BLaER1 (cell line): Measurements from ENCODE around the gene CEP72.
A peak's percentile ranks its signal among the peaks of the same experiment; 100 is the strongest.

Source experiments
- H3K27ac ChIP-seq: shearing (Covaris generic); formaldehyde crosslinking; 2 replicates; pipeline ENCODE4 v1.8.1; 2022
- H3K27me3 ChIP-seq: shearing (Covaris generic); formaldehyde crosslinking; 2 replicates; pipeline ENCODE4 v1.8.1; 2022
- H3K36me3 ChIP-seq: shearing (Covaris generic); formaldehyde crosslinking; 2 replicates; pipeline ENCODE4 v1.8.1; 2022
- H3K4me1 ChIP-seq: shearing (Covaris generic); formaldehyde crosslinking; 2 replicates; pipeline ENCODE4 v1.8.1; 2022
- H3K4me2 ChIP-seq: shearing (Covaris generic); formaldehyde crosslinking; 2 replicates; pipeline ENCODE4 v1.8.1; 2022
- H3K4me3 ChIP-seq: shearing (Covaris generic); formaldehyde crosslinking; 2 replicates; pipeline ENCODE4 v1.8.1; 2022
- H3K9ac ChIP-seq: shearing (Covaris generic); formaldehyde crosslinking; 2 replicates; pipeline ENCODE4 v1.8.1; 2022
- H3K9me3 ChIP-seq: shearing (Covaris generic); formaldehyde crosslinking; 2 replicates; pipeline ENCODE4 v1.8.1; 2022
- H4K20me1 ChIP-seq: shearing (Covaris generic); formaldehyde crosslinking; 2 replicates; pipeline ENCODE4 v1.8.1; 2022
- Cebpa-rat ChIP-seq: shearing (Covaris generic); IDR thresholded peaks from 2 replicates; pipeline ENCODE4 v1.8.1; 2022

CEP72 gene

DNA sequence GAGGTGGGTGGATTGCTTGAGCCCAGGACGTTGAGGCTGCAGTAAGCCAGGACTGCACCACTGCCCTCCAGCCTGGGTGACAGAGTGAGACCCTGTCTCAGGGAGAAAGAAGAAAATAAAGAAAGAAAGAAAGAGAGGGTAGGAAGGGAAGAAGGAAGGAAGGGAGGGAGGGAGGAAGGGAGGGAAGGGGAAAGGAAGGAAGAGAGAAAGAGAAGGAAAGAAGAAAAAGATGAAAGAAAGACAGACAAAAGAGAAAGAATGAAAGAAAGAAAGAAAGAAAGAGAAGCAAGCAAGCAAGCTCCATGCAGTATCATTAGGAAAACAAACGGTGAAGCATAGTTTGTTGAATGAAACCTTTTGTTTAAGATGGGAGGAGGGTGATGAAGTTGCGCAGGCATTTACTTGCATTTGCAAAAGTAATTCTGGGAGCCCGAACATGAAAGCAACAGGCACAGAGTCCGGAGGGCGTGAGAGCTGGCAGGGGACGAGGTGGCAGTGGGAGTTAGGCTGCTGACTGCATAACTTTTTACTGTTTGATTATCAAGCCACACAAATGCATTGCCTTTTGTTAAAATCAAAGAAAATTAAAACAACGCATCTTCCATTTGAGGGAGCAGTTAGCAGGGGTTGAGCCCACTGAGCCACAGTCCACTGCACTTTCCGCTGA, 26.0 kb upstream of the CEP72 start:
- Histone ChIP-seq H3K4me2 (no peak overlapping the region), H3K27ac (no peak overlapping the region), H4K20me1 (no peaks in the 10 kb centered on the region), H3K9ac (no peak overlapping the region), H3K4me1 (peaks cover 5% of the 10 kb centered on the region; the same call in 1 of the 2 replicates), H3K9me3 (peaks cover 10% of the 10 kb centered on the region; the same call in 1 of the 2 replicates), H3K36me3 (no peaks in the 10 kb centered on the region), H3K4me3 (no peak overlapping the region), H3K27me3 (no peaks in the 10 kb centered on the region)
- TF ChIP-seq Cebpa-rat, result no peak

DNA sequence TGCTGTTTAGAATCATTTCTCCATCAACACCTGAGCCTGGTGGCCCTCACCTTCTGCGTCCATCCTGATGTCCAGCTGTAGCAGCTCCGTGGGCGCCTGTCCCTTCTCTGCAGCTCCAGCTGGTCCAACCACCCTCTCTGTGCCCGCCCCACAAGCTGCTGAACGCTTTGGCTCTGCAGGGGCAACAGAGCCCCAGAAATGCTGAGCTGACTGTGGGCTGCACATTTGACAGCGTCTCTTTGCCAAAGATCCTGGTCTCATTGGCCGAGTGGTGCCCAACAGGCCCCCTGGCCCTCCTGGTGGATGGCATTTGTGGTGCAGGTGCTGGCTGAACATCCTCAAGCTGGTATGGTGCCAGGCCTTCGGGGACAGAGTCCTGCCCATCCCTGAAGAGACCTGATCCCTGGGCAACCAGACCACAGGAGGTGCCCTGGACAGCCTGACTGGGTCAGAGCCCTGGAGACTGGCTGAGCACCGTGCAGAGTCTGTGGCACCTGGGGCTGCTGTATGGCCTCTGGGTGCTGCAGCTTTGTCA, 25.3 kb upstream of the CEP72 start:
- Histone ChIP-seq H3K4me3 (no peak overlapping the region), H3K36me3 (no peaks in the 10 kb centered on the region), H3K27me3 (no peaks in the 10 kb centered on the region), H4K20me1 (no peaks in the 10 kb centered on the region), H3K4me2 (no peak overlapping the region), H3K9ac (no peak overlapping the region), H3K4me1 (peaks cover 3% of the 10 kb centered on the region; the same call in 1 of the 2 replicates), H3K9me3 (peaks cover 10% of the 10 kb centered on the region; the same call in 1 of the 2 replicates), H3K27ac (no peak overlapping the region)
- no peak for TF ChIP-seq Cebpa-rat

DNA sequence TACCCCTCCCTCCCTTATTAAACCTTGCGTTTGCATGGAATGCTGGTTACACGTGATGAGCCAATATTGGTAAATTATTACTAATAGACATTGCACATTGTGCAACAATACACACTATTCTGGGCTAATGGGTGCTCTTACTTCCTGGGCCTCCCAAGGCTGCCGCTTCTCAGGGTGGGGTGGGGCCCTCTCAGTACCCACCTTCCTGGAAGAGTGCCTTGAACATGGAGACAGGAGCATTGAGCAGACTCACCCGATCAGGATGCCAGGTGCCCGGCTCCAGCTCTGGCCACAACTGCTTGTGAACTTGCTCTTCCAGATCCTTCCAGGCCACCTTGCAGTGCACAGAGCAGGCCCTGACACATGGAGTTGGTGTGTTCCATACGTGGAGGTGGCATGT, 24.7 kb upstream of the CEP72 start:
- no peak overlapping the region for H3K9ac ChIP-seq
- H4K20me1 ChIP-seq, result no peaks in the 10 kb centered on the region
- H3K4me1 ChIP-seq, result peaks cover 9% of the 10 kb centered on the region
- H3K27me3 ChIP-seq, result no peaks in the 10 kb centered on the region
- no peak for TF ChIP-seq Cebpa-rat
- H3K27ac ChIP-seq, result no peak overlapping the region
- no peaks in the 10 kb centered on the region for H3K36me3 ChIP-seq
- H3K9me3 ChIP-seq, result peaks cover 7% of the 10 kb centered on the region; the same call in 1 of the 2 replicates
- H3K4me3 ChIP-seq, result no peak overlapping the region
- H3K4me2 ChIP-seq, result no peak overlapping the region

DNA sequence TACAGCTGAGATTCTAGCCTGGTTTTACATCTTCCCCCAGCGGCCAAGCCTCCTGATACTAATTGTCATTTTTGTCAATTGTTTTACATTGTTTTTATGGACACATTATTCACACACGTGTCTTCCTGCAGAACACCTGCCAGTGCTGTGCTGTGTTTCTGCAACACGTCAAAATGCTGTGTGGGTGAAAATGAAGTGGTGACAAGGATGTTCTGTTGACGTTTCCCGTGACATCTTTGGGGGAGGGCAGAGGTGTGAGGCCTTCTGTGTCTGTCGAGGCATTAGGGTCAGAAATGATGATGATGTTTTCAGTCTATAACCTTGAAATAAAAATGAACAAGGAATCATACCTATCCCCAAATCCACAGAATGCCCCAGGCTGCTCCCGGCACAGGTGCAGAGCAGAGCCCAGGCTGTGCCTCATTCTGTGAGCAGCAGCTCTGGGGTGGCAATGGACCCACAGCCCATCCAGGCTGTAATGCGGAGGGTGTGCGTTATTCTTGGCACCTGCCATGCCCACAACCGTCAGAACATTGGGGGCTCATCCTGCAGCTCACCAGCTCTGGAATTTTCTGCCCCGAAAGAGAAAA, 23.6 kb upstream of the CEP72 start:
- no peak overlapping the region for H3K4me3 ChIP-seq
- TF ChIP-seq Cebpa-rat, result no peak
- no peaks in the 10 kb centered on the region for H4K20me1 ChIP-seq
- peaks cover 11% of the 10 kb centered on the region for H3K4me1 ChIP-seq
- H3K27me3 ChIP-seq, result no peaks in the 10 kb centered on the region
- H3K4me2 ChIP-seq, result no peak overlapping the region
- H3K9me3 ChIP-seq, result 0 out of 2 replicates have a peak, but pooled peaks cover under 1% of the 10 kb centered on the region
- no peak overlapping the region for H3K9ac ChIP-seq
- no peak overlapping the region for H3K27ac ChIP-seq
- H3K36me3 ChIP-seq, result no peaks in the 10 kb centered on the region

DNA sequence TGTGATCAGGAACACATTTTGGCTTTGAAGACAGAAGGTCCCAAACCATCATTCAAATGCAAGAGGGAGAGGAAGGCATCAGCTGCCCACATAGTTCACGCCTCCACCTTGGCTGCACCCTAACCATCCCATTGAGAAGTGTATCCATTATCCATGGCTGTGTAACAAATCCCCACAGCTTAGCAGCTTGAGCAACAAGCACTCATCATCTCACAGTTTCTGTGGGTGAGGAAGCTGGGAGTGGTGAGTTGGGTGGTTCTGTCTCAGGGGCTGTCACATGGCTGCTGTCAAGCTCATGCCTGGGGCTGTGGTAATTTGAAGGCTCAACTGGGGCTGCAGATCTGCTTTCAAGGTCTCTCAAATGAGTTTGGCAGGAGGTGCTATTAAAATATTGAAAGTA, 23.0 kb upstream of the CEP72 start:
- H3K9ac ChIP-seq, result no peak overlapping the region
- H3K9me3 ChIP-seq, result no peaks in the 10 kb centered on the region
- H3K27me3 ChIP-seq, result no peaks in the 10 kb centered on the region
- H3K4me3 ChIP-seq, result no peak overlapping the region
- no peak for TF ChIP-seq Cebpa-rat
- H3K4me1 ChIP-seq, result peaks cover 11% of the 10 kb centered on the region
- H4K20me1 ChIP-seq, result no peaks in the 10 kb centered on the region
- H3K27ac ChIP-seq, result no peak overlapping the region
- H3K36me3 ChIP-seq, result no peaks in the 10 kb centered on the region
- H3K4me2 ChIP-seq, result no peak overlapping the region

DNA sequence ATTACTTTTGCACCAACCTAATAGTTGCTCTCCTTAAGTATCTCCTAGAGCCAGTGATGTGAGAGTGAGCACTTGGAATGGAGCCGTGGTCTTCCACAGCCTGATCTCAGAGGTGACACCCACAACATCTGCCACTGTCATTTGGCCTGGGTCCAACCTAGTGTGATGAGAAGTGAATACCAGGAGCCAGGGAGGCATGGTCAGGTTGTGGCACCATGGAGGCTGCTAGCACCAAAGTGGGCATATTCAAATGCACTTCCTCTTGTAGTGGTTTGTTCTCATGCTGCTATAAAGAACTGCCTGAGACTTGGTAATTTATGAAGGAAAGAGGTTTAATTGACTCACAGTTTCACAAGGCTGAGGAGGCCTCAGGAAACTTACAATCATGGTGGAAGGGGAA, 22.6 kb upstream of the CEP72 start:
- H3K27me3 ChIP-seq, result no peaks in the 10 kb centered on the region
- H4K20me1 ChIP-seq, result no peaks in the 10 kb centered on the region
- H3K27ac ChIP-seq, result no peak overlapping the region
- H3K36me3 ChIP-seq, result no peaks in the 10 kb centered on the region
- no peaks in the 10 kb centered on the region for H3K9me3 ChIP-seq
- no peak overlapping the region for H3K9ac ChIP-seq
- H3K4me2 ChIP-seq, result no peak overlapping the region
- no peak overlapping the region for H3K4me3 ChIP-seq
- no peak for TF ChIP-seq Cebpa-rat
- peaks cover 15% of the 10 kb centered on the region for H3K4me1 ChIP-seq

DNA sequence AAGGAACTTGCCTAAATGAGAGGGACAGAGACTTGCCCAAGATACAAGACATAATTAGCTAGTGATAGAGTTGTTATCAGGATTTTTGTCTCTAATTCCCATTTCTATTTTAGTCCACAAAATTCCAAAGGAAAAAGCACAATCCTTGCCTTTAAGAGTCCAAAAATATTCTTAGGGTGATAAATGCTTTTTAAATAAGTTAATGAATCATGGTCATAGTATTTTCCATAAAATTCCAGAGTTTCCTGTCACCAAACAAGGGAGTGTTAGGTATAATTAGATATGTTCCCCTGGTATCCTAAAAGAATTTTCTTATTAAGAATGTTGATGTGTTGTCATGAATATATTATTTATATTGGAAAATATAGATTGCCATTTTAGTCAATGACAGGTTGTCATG, 21.8 kb upstream of the CEP72 start:
- H3K27ac ChIP-seq, result no peak overlapping the region

DNA sequence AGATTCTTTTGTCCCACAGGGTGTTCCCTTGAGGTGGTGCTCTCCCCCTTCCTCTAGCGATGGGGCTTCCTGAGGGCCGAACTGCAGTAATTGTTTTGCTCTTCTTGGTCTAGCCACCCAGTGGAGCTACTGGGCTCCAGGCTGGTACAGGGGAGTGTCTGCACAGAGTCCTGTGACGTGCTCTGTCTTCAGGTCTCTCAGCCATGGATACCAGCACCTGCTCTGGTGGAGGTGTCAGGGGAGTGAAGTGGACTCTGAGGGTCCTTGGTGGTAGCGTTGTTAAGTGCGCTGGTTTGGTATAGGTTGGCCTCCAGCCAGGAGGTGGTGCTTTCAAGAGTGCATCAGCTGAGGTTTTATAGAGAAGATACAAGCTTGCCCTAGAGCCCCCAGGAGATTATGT, 20.4 kb upstream of the CEP72 start:
- no peak for TF ChIP-seq Cebpa-rat
- Histone ChIP-seq H3K36me3 (no peaks in the 10 kb centered on the region), H3K9me3 (no peaks in the 10 kb centered on the region), H4K20me1 (no peaks in the 10 kb centered on the region), H3K4me3 (no peak overlapping the region), H3K27me3 (no peaks in the 10 kb centered on the region), H3K4me2 (0 out of 2 replicates have a peak overlapping the region, but pooled peaks have one; percentile 7), H3K9ac (no peak overlapping the region), H3K4me1 (peaks cover 16% of the 10 kb centered on the region), H3K27ac (no peak overlapping the region)

More for the DNA sequence above, 21.8 kb upstream of the CEP72 start:
- Histone ChIP-seq H3K4me1 (peaks cover 16% of the 10 kb centered on the region), H3K36me3 (no peaks in the 10 kb centered on the region), H3K9ac (no peak overlapping the region), H3K4me3 (no peak overlapping the region), H3K9me3 (no peaks in the 10 kb centered on the region), H3K4me2 (no peak overlapping the region), H3K27me3 (no peaks in the 10 kb centered on the region), H4K20me1 (no peaks in the 10 kb centered on the region)
- no peak for TF ChIP-seq Cebpa-rat

DNA sequence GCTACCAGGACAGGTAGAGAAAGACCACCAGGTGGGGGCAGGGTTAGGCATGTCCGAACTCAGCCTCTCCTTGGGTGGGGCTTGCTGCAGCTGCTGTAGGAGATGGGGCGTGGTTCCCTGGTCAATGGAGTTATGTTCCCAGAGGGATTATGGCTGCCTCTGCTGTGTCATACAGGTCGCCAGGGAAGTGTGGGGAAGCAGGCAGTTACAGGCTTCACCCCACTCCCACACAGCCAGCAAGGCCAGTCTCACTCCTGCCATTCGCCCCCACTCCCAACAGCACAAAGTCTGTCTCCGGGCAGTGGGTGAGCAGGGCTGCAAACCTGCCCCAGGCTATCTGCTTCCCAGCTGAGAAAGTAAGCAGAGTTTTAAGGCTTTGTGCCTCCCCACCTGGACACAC, 20.0 kb upstream of the CEP72 start:
- no peak overlapping the region for H3K9ac ChIP-seq
- no peak overlapping the region for H3K27ac ChIP-seq
- no peaks in the 10 kb centered on the region for H4K20me1 ChIP-seq
- no peaks in the 10 kb centered on the region for H3K9me3 ChIP-seq
- H3K4me2 ChIP-seq, result 0 out of 2 replicates have a peak overlapping the region, but pooled peaks have one; percentile 7
- H3K36me3 ChIP-seq, result no peaks in the 10 kb centered on the region
- no peak overlapping the region for H3K4me3 ChIP-seq
- H3K27me3 ChIP-seq, result no peaks in the 10 kb centered on the region
- no peak for TF ChIP-seq Cebpa-rat
- peaks cover 16% of the 10 kb centered on the region for H3K4me1 ChIP-seq

DNA sequence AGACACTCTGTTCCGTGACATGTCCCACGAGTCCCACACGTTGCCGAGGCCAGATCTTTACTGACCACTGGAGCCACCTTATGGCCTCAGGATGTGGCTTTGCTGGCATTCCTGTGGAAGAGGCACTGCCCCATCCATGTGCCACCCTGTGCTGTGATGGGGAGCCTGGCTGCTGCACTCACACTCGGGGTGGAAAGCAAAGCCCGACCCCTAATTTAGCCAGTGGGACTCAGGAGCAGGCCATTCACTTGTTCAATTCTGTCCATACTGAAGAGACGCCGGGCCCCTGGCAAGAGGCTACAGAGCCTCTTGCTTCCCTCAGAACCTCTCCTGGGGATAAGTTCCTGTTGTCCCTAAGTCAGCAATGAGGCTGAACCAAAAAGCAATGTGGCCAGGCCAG, 18.6 kb upstream of the CEP72 start:
- Histone ChIP-seq H3K4me1 (peaks cover 19% of the 10 kb centered on the region), H3K9ac (no peak overlapping the region), H3K9me3 (no peaks in the 10 kb centered on the region), H3K4me2 (no peak overlapping the region), H4K20me1 (no peaks in the 10 kb centered on the region), H3K4me3 (no peak overlapping the region), H3K36me3 (no peaks in the 10 kb centered on the region), H3K27ac (no peak overlapping the region), H3K27me3 (peaks cover under 1% of the 10 kb centered on the region; the same call in 1 of the 2 replicates)
- no peak for TF ChIP-seq Cebpa-rat
